Body of pancreas (tissue), 4 donors: ENCODE results near the gene ERVV-1.

Experiments used
- POLR2A ChIP-seq, 3 donors: fragments of 450-650 bp; IDR thresholded peaks; one replicate each; pipeline ENCODE4 v1.6.1; 2016; ENCODE audit warnings: antibody characterized with exemption in 3 of 3, mild to moderate bottlenecking in 2 of 3
- TF ChIP-seq, protein P1 (sequence below), 7 experiments: fragments of 450-650 bp in 4 of 7; fragments of 200-600 bp in 3 of 7; sonication (generic) in 3 of 7; IDR thresholded peaks; one replicate each; pipeline ENCODE4 v1.5.1; 2016 to 2019; ENCODE audit warnings: antibody characterized with exemption in 7 of 7

- TF ChIP-seq, protein P1, sequence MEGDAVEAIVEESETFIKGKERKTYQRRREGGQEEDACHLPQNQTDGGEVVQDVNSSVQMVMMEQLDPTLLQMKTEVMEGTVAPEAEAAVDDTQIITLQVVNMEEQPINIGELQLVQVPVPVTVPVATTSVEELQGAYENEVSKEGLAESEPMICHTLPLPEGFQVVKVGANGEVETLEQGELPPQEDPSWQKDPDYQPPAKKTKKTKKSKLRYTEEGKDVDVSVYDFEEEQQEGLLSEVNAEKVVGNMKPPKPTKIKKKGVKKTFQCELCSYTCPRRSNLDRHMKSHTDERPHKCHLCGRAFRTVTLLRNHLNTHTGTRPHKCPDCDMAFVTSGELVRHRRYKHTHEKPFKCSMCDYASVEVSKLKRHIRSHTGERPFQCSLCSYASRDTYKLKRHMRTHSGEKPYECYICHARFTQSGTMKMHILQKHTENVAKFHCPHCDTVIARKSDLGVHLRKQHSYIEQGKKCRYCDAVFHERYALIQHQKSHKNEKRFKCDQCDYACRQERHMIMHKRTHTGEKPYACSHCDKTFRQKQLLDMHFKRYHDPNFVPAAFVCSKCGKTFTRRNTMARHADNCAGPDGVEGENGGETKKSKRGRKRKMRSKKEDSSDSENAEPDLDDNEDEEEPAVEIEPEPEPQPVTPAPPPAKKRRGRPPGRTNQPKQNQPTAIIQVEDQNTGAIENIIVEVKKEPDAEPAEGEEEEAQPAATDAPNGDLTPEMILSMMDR (IDR thresholded peaks at IDR 0.05): no peak
- no peak for TF ChIP-seq POLR2A (IDR thresholded peaks at IDR 0.05)
Measured at GRCh38 chr19:52990759-52991418, 22.8 kb upstream of the ERVV-1 start.
